PC-3 (cell line): Measurements from ENCODE around the gene PRDM4.

Experiments
- EZH2 ChIP-seq: fragments of 300-600 bp; sonication (generic); IDR thresholded peaks from one replicate; pipeline ENCODE4 v1.6.1; 2017; ENCODE audit warnings: antibody characterized with exemption, mild to moderate bottlenecking, low read length; ENCODE audit not compliant: unreplicated experiment
- TF ChIP-seq, protein P1 (sequence below): fragments of 300-600 bp; sonication (generic); conservative IDR thresholded peaks from 2 replicates; pipeline ENCODE4 v1.5.1; 2017; ENCODE audit warnings: antibody characterized with exemption, low read depth, mild to moderate bottlenecking, low read length

DNA sequence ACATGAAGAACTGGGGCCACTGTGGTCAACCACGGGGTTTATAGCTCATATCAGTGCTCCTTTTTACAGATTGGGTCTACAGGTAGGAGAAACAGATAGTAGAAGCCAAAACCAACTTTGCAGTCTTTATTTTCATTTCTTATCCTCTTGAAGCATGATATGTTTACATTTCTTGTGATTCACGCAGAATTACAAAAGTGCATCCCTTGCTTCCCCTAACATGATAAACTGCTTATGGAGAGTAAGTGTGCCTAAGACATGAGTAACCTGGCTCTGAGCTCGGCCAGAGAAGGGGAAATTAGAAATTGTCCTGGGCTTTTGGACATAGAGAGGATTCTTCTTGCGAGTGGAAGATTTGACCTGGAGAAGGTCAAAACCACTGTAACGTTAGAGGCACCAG is 56.9 kb downstream of the PRDM4 start:
- TF ChIP-seq, protein P1, sequence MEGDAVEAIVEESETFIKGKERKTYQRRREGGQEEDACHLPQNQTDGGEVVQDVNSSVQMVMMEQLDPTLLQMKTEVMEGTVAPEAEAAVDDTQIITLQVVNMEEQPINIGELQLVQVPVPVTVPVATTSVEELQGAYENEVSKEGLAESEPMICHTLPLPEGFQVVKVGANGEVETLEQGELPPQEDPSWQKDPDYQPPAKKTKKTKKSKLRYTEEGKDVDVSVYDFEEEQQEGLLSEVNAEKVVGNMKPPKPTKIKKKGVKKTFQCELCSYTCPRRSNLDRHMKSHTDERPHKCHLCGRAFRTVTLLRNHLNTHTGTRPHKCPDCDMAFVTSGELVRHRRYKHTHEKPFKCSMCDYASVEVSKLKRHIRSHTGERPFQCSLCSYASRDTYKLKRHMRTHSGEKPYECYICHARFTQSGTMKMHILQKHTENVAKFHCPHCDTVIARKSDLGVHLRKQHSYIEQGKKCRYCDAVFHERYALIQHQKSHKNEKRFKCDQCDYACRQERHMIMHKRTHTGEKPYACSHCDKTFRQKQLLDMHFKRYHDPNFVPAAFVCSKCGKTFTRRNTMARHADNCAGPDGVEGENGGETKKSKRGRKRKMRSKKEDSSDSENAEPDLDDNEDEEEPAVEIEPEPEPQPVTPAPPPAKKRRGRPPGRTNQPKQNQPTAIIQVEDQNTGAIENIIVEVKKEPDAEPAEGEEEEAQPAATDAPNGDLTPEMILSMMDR = no peak
- no peak for TF ChIP-seq EZH2
